GM03348 (cell line): ENCODE data around the gene TSGA10IP.
A peak's percentile ranks its signal among the peaks of the same experiment; 100 is the strongest.
"Not testable (repeated sequence)": the region's sequence is repeated elsewhere in the genome, so short reads cannot be mapped to it uniquely, and the experiment has no call there.

ENCODE experiments used
- DNase-seq: peaks from one replicate; pipeline ENCODE4 v3.0.0; 2012; ENCODE audit warnings: low spot score

The TSGA10IP gene

GRCh38 chr11:65947603-65948125, 2.4 kb downstream of the TSGA10IP start:
- DNase-seq: no peak

DNA sequence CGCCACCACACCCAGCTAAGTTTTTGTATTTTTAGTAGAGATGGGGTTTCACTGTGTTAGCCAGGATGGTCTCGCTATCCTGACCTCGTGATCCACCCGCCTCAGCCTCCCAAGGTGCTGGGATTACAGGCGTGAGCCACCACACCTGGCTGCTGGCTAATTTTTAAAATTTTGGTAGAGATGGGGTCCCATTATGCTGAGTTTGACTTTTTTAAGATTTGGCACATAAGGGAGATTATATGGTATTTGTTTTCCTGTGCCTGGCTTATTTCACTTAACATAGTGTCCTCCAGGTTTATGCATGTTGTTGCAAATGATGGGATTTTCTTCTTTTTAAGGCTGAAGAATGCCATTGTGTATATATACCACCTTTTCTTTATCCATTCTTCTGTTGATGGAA, 5.4 kb downstream of the TSGA10IP start:
- not testable (repeated sequence) for DNase-seq

- not testable (repeated sequence) for DNase-seq
Observed at GRCh38 chr11:65951641-65952040, 6.4 kb downstream of the TSGA10IP start.

- no peak for DNase-seq
Observed at GRCh38 chr11:65952052-65952521, 6.8 kb downstream of the TSGA10IP start.

DNA sequence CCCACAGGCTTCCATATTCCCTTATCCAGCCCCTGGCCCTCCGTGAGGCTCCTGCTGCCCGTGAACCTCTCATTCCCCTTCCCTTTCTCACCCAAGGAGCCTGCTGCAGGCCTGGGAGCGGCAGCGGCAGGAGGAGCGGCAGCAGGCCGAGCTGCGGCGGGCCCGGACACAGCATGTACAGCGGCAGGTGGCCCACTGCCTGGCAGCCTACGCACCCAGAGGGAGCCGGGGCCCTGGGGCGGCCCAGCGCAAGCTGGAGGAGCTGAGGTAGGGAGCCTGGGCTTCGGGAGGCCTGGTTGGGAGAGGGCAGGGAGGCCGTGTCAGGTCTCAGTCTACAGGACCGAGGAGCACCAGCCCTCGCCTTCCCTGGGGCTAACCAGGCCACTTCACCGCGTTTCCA, 8.2 kb downstream of the TSGA10IP start:
- DNase-seq: no peak

DNA sequence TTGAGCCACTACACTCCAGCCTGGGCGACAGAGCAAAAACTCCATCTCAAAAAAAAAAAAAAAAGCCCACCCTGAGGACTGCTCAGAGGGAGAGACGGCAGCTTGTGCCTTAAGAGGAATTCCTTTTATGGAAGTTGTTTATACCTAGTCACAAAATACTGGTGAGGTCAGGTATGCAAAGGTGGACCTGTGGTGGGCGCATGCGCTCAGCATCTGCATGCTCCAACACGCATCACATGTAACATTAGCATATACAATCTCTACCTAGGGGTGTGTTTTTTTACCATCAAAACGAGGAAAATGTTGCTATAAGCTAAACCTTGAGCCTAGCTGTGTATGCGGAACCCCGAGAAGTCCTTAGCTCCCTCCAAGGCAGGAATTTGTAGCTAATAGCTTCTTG, 9.5 kb downstream of the TSGA10IP start:
- DNase-seq: no peak

DNA sequence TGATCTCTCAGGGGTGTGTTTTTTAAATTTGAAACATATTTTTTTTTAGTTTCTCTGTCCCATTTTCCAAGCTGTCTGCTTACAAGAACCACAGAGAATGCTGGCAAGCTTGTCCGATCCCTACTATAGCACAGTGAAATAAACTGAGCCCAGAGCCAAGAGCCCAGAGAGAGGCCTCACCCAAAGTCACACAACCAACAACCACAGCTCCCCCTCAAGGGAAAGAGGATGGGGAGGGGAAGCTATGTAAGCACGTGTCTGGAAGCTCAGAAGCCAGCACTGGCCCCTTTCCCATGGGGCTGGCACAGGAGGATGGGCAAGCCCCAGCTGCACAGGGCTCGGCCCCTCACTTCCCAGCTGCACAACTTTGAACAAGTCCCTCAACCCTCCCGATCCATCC, 13.0 kb downstream of the TSGA10IP start:
- DNase-seq: no peak

DNA sequence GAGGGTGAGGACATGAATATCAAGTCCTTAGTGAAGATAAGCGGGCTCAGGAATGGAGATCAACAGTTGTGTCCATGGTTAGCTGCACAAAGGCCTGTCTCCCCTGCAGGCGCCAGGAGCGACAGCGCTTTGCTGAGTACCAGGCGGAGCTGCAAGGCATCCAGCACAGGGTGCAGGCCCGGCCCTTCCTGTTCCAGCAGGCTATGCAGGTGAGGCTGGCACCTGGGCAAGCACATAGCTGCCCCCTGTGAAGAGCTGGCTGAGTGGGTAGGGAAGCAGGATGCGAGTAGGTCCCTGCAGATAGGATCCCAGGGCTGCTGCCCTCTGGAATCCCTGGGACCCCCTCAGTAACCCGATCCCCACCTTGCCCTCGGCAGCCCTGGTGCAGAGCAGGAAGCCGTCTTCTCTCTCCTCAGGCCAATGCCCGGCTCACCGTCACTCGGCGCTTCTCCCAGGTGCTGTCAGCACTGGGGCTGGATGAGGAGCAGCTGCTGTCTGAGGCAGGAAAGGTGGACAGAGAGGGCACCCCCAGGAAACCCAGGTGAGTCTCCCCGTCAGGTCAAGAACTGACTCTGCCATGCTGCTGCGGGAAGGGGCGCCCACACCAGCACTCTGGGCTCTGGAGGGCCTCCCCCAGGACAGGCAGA, 13.6 kb downstream of the TSGA10IP start:
- DNase-seq: no peak

DNA sequence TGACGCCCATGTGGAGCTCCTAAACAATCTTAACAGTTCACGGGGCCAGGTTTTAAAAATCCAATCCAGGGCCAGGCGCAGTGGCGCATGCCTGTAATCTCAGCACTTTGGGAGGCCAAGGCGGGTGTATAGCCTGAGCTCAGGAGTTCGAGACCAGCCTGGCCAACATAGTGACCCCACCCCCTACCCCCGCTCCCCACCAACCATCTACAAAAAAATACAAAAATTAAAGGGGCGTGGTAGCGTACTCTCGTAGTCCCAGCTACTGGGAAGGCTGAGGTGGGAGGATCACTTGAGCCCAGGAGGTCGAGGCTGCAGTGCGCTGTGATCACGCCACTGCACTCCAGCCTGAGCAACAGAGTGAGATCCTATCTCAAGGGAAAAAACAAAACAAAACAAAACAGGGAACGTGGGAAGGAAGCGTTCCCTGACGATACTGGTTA, 15.6 kb downstream of the TSGA10IP start:
- no peak for DNase-seq

- peak; percentile 99 for DNase-seq
Observed at GRCh38 chr11:65961267-65962140, 16.2 kb downstream of the TSGA10IP start, which contains the start of gene SART1. Gene SART1 (plus strand): TSS chr11:65961734. CDS start chr11:65961781, 47 bp downstream.

GRCh38 chr11:65962141-65962564, 16.9 kb downstream of the TSGA10IP start:
- DNase-seq: no peak

DNA sequence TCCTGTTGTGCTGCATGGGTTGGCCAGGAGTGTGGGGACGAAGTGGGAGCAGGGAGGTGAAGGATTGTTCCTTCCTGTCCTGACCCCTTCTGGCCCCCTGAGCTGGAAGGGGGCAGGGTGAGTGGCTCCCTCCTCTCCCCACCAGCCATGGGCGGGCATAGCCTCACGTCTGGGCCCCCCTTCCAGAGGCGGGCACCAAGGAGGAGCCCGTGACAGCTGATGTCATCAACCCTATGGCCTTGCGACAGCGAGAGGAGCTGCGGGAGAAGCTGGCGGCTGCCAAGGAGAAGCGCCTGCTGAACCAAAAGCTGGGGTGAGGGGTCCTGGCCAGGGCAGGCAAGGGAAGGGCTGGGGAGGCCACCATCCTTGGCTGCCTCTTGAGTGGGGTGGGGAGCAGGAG, 19.6 kb downstream of the TSGA10IP start:
- DNase-seq: no peak

- no peak for DNase-seq
Observed at GRCh38 chr11:65965986-65966762, 20.9 kb downstream of the TSGA10IP start.

DNA sequence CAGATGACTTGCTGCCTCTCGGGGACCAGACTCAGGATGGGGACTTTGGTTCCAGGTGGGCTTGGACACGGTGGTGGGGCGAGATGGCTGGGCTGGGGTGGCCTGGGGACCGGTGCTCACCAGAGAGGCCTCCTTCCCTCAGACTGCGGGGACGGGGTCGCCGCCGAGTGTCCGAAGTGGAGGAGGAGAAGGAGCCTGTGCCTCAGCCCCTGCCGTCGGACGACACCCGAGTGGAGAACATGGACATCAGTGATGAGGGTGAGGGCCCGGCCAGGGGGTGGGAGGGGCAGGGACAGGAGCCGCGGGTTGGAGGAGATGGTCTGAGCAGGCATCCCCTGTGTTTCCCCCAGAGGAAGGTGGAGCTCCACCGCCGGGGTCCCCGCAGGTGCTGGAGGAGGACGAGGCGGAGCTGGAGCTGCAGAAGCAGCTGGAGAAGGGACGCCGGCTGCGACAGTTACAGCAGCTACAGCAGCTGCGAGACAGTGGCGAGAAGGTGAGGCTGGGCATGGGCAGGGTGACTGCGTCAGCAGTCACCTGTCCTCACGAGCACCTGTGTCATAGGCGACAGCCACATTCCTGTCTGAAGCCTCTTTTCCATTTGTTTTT, 22.2 kb downstream of the TSGA10IP start:
- DNase-seq: no peak

DNA sequence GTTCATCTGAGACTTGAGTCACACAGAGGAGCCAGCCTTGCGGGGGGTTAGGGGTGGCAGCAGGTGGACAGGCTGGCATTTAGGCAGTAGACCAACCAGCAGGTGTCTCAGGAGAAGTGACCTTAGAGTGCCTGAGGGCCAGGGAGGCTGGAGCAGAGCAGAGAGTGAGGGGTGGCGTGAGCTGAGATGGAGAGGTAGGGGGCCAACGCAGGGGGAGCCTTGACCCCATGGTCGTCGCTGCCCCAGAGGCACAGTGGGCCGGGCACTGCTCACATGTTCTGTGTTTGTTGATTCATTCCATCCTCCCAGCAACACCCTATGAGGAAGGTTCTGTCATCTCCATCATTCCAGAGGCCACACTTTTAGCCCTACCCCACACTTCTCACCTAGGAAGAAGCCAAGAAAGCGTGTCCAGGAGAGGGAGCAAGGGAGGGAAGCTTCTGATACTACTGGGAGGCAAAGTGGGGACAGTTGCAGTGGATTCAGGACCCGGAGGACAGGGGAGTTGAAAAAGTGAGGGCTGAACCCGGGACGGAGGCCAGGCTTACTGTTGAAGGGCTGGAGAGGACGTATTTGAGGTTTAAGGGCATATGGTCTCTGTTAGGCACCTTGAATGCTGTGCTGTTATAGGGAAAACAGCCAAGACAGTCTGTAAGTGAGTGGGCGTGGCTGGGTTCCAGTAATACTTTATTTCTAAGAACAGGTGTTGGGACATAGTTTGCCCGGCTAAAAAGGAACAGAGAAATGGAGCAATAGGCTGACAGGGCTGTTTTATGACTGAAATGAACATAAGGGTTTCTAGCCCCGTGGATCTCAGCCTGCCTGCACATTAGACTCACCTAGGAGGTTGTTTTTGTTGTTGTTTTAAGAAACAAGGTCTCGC, 23.6 kb downstream of the TSGA10IP start:
- DNase-seq: no peak

DNA sequence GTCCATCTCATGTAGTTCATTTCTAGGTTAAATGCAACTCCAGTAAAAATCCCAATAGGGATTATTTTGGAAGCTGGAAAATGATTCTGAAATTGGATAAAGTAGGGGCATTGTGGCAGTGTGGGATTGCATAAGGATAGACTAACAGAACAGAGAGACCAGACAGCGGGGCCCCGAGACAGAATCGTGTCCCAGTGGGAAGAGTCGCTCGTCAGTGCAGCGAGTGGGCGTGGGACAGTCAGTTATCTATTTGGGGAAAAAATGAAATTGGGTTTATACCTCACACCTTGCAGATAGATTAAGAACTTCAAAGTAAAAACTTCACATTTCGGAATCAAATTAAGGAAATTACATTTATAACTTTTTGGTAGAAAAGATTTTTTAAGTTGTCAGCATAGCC, 26.8 kb downstream of the TSGA10IP start:
- DNase-seq: no peak

DNA sequence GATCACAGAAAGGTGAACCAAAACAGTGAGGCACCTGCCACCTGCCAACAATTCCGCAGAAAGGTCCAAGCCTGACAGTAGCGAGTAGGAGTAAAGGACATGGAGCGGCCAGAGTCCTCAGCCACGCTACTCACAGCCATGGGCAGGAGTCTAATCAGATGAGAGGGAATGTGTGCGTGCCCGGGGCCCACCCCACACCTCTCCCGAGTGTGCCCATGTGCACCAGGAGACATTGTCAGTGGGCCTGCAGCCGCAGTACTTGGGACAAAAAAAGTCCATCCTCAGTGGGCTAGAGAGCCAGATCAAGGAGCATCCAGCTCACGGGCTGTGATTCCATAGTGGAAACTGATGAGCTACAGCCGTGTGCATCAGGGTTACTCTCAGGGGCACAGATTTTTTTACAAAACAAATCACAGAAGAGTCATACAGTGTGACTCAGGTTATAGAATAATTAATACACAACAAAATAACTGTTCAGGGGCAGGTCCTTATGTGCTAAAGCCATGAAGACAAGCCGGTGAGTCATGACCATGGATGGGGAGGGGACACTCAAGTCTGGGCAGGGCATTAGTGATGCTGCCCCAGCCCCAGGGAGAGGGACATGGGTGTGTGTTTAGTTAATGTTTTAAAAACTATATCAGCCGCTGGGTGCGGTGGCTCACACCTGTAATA, 28.3 kb downstream of the TSGA10IP start:
- DNase-seq: no peak

GRCh38 chr11:65975771-65976170, 30.5 kb downstream of the TSGA10IP start:
- DNase-seq: no peak

- no peak for DNase-seq
Observed at GRCh38 chr11:65976216-65977176, 31.2 kb downstream of the TSGA10IP start.
